ENCODE data around the gene PCNX2.

- TF ChIP-seq EZH2 (IDR thresholded peaks at IDR 0.05; ENCODE audit: insufficient read depth, poor library complexity, severe bottlenecking) (no peak), EZH2phosphoT487 (IDR thresholded peaks at IDR 0.05; ENCODE audit: insufficient read depth, low read depth) (no peak)
Measured at GRCh38 chr1:233333086-233333485, 37.6 kb upstream of the PCNX2 start.

Measured in GM23248 (cell line).